Fibroblast of skin of back (primary cell): Measurements from ENCODE around the gene BMPR1A.
A peak's percentile ranks its signal among the peaks of the same experiment; 100 is the strongest.

Experiments
- DNase-seq: peaks from one replicate; pipeline ENCODE4 v3.0.0-alpha.2; 2013

Gene BMPR1A

DNA sequence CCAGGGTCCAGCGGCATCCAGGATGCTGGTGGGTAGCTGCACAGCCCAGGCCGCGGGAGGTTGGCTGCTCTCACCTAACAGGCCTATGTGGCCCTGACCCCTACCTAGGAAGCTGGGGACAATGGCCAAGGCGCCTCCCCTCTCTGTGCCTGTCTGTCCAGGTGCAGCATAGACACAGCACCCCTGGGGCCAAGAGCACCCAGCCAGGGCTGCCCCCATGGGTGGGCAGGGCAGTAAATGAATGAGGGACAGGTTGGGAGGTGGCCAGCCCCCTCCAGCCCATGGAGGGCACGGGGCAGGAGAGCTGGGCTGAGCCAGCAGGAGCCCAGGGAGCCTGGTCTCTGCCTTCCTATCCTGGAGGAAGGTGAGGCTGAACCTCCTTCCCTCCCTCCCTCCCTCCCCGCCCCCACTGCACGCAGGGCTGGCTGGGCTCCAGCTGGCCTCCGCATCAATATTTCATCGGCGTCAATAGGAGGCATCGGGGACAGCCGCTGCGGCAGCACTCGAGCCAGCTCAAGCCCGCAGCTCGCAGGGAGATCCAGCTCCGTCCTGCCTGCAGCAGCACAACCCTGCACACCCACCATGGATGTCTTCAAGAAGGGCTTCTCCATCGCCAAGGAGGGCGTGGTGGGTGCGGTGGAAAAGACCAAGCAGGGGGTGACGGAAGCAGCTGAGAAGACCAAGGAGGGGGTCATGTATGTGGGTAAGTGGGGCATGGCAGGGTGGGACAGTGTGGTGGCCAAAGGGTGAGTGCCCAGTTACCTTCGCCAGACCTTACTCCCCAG, 201.9 kb downstream of the BMPR1A start, which contains the start of gene SNCG:
TSS of gene SNCG (plus strand) at position 484 of the 785 bp plus-strand sequence. CDS start at position 583, 99 bp downstream.
- DNase-seq = no peak

DNA sequence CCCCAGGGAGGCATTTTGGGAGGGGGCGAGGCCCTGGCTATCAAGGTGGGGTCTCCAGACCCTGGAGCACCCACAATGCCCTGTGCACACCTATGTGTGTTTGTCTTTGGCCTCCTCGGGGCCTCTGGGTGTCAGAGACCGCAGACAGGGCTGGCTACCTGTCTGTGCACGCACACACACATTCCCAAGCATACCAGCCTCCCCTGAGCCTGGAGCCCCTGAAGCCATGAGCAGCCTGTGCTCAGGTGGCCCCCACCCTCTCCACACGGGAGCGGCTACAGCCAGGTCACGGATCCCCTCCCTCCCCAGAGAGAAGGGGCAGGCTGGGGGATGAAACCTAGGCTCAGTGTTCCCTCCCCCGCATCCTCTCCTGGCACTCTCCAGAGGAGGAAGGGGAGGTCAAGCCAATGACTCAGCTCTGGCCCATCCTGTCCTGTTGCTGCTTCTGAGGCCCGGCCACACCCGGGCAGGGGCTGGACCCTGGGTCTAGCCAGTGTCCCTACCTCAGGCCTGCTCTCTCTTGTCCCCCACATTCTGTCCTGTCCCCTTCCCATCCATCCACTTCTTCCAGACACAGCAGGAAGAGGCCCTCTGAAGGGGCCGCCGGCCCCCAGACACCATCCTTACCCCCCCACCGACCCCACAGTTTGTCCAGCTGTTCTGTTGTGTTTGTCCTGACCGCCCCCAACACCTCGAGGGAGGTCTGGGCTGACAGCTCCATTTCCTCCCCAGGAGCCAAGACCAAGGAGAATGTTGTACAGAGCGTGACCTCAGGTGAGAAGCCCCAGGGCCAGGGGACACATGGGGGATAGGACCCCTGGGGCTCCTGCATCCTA, 202.7 kb downstream of the BMPR1A start:
- DNase-seq = peak; percentile 52

DNA sequence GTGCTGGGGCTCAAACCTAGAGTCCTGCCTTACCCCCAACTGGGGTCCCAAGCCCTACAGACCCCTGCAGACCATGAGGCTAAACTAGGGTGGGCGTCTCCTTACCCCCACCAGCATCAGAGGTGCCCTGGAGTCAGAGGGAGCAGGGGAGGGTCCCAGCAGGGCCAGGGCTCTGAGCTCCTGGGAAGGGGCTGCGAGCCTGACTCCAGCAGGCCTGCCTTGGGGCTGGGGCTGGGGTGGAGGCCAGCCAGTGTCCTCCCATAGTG, 203.3 kb downstream of the BMPR1A start:
- no peak for DNase-seq

DNA sequence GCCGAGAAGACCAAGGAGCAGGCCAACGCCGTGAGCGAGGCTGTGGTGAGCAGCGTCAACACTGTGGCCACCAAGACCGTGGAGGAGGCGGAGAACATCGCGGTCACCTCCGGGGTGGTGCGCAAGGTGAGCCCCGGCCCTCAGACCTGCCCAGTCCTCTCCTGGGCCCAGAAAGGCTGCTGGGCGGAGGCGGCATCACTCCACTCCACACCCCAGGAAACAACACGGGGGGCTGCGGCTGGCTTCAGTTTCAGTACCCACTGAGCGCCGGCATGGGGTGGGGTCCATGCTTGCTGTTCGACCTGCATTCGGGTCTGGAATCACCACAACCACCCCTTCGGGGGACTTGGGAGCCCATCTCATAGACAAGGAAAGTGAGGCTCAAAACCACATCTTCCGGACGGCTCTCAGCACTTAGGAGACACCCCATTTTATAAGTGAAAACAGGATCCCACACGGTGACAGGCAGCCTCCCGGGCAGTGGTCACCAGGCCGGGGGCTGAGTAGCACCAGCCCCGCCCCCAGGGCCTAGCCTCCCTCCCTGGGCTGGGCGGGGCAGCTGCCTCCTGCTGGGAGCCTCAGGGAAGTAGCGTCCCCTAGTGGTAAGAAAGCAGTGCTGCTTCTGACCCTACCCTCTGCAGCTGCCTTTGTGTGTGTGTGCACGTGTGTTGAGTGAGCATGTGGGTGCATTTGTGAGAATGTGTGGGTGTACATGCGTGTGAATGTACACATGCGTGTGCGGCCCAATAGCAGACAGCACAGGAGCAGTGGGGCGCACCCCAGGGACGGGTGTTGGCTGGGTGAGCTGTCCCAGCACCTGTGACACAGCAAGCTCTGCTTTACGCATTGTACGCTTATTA, 203.8 kb downstream of the BMPR1A start:
- DNase-seq = peak; percentile 64

DNA sequence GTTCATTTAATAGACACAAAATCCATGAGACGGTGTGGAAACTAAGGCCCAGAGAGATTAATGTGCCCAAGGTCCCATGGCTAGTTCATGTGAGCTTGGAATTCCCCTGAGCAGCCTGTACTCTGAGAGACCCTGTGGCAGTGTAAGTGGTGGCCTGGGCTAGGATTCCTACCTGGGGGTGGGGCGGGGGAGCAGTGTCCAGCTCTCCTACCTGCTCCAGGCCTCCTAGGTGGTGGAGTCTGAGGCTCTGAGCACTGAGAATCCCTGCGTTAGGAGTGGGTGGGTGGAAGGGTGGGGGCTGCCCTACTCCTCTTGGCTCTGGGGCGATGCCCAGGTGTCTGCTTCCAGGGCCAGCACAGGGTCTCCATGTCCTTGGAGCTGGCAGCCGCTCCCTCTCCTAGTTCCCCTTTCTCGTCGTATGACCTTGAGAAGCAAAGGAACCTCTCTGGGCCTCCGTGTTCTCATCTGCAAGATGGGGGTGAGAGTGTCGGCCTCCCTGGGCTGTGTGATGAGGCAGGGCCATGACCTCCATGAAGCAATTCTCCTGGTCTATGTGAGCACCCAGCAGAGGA, 204.5 kb downstream of the BMPR1A start:
- no peak for DNase-seq

DNA sequence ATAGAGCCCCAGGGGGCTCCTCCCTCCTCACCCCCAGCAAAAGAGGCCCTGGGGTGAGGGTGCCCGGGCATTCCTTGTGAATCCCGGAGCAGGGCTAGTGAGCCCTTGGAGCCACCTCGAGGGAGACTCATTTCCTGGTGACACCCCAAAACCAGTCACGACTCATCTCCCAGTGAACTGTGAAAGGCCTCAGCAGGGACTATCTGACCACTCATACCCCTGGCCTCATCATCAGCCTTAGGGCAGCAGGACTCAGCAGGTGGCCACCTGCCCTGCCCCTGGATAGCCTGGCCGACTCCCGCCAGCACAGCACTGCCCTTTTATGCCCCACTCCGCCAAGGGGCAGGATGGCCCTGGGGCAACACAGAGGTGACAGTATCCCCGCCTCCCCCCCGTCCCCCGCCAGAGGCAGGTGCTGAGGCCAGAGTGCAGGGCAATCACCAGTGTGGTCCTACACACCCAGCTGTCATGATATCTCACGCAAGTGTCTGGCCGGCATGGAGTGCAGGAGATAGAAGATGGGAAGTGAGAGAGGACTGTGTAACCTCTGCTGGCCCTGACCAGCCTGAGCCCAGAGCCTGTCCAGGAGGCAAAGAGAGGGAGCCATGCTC, 205.2 kb downstream of the BMPR1A start:
- no peak for DNase-seq

DNA sequence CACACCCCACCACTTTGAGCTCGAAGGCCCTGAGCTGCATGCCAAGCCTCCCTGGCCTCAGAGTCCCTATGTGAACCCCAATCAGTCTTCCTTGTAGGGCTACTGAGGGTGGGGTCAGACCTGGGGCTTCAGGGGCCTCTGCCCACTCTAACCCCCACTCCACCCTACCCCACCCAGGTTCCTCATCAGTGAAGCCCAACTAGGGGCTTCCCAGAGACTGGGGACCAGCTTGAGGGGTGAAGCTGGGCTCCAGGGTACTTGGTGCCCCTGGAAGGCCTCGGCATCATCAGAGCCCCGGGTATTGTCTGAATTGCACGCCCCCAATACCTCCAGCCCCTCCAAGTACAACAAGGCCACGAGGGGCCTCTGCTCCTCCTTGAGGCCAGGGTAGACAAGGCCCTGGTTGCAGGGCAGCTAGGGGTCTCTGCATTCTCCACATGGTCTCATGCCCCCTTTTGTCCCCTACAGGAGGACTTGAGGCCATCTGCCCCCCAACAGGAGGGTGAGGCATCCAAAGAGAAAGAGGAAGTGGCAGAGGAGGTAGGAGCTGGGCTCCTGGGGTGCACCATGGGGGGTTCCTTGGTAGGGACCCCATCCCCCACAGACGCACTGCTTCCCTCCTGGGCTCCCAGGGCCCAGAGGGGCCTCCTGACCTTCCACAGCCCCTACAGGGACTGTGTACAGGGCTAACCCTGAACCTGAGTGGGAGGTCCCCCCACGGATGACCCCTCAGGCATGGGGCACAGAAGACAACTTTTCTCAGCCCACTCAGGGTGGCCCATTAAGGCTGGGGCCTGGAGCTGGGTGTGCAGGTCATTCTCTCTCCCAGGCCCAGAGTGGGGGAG, 205.9 kb downstream of the BMPR1A start:
- DNase-seq = no peak

DNA sequence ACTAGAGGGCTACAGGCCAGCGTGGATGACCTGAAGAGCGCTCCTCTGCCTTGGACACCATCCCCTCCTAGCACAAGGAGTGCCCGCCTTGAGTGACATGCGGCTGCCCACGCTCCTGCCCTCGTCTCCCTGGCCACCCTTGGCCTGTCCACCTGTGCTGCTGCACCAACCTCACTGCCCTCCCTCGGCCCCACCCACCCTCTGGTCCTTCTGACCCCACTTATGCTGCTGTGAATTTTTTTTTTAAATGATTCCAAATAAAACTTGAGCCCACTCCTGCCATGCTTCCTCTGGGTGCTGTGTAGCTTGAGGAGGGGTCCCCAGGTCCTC, 206.5 kb downstream of the BMPR1A start:
- no peak for DNase-seq

DNA sequence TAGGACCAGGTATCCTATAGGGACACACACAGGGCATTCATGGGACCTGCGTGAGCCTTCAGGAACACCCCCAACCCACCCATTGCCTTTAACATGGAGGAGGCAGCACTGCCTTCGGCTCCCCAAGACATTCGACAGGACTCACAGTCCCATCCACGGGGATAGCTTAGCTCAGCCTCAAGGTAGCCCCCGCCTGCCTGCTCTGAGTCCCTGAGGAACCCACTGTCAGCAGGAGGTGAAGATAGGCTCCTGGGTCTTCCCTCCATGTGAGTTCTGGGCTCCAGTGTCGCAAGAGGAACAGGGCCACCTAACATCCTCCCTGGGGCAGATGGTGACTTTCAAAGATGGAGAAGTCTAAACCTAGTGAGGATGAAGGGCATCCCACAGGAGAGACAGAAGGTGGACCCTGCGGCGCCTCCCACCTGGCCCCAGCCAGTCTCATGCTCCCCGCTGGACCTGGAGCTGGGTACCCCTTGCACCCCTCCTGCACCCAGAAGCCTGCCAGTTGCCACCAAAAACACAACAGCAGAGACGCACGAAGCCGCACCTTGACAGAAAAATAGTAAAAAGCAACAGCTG, 207.0 kb downstream of the BMPR1A start:
- no peak for DNase-seq

DNA sequence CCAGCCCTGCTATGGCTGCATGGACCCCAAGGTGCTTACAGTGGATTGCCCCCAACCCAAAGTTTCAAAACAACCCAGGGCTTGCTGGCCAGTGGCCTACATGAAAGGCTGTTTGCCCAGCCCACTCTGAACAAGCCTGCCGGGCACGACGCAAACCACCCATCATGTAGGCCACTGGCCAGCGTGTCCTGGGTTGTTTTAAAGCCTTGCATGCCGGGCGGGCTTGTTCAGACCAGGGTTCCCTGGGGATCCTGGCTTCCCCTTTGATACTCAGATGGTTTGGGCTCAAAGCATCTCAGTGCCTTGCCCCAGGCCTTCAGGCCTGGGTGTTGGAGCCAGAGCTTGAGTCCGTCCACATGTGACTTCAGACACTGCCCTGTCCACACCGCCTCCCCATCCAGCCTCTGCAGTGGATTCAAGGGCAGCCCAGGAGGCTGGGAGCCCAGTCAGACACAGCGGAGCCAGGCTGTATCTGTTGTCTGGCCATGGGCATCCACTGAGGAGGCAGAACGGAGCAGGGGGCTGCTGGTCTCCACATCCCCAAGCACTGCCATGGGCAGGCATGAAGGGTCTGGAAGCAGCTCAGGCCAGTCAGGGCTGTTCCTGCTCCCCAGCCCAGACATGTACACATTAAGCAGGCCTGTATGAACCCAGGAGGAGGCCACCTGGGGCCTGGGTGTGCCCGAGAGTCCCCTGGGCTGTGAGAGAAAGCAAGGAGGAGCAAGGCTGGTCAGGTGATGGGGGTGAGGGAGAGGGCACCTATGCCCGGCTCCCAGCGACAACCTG, 207.8 kb downstream of the BMPR1A start:
- DNase-seq = no peak

DNA sequence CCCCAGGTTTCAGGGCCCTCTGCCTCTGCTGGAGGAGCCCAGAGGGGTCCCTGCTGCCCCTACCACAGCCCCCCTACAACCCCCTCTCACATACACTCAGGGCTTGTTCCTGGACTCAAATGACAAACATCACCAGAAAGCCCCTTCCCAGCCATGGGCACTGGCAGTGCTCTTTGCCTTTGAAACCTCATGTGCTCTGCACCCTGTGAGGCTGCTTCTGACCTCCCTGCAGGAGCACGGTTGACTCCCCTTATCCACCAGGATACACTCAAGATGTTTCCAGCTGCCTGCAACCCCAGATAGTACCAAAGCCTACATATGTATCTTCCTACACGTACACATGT, 208.4 kb downstream of the BMPR1A start:
- no peak for DNase-seq

DNA sequence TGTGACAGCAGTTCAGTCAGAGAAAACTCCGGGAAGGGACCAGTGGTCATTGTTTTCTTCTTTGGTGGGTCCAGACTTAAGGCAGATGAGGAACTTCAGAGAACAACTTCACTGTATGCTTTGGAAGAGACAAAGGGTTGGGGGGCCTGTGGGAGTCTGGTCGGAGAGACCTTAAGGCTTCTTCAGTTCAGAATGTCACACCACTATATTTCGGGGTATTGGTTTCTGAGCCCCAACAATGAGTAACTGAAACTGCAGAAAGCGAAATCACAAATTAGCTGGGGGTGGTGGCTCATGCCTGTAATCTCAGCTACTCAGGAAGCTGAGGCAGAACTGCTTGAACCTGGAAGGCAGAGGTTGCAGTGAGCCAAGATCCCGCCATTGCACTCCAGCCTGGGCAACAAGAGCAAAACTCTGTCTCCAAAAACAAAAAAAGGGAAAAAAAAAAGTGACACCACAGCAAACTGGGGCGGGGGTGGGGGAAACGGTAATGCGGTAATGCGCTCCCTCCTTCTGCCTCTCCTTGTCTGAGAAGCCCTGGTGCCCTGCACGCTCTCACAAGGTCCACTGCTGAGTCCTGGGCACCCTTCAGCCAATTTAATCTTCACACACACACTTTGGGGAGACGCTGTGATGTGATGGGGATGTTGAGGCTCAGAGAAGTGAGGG, 209.7 kb downstream of the BMPR1A start:
- no peak for DNase-seq

DNA sequence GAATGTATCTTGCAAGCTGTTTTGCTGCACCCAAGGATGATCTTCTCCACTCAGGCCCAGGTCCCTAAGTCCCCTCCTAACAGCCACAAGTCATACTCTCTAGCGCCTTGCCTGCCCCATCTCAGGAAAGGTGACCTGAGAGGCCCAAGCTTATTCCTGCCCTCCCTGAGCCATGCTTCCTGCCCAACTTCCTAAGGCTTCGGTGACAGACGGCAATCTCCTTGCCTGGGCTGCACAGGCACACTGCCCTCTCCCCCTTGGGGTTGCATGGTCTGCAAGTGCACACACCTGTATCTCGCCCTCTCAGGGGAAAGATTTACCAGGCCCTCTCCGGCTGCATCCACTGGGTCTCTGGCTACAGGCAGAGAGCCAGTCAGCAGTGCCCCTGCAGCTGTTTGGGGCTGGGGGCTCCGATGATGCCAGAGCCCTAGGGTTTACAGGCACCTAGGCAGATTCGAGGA, 211.1 kb downstream of the BMPR1A start:
- no peak for DNase-seq

DNA sequence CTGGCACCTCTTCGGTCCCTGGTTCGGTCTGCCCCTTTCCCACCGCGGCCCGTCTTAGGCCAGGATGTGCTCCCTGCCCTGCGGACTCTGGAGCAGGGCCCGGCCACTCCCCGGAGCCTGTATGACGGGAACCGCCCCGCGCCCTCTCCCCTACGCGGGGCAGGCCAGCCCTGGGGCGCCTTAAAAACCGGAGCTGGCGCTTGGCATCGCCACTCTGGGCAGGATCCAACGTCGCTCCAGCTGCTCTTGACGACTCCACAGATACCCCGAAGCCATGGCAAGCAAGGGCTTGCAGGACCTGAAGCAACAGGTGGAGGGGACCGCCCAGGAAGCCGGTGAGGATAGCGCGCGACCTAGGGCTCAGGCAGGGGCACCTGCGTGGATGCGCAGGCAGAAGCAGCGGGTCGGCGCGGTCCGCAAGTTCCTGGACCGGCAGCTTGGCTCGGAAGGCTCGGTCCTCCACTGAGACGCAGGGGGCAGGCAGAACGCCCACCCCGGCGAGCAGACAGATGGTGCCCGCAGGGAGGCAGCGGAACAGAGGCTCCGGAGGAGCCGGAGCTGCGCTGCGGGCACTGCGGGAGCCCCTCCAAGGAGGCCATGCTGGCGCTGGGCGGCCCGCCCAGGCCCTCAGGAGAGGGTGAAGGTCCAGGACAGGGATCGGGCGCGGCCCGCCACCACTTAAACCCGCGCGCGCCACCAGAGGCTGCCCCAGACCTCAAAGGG, 212.0 kb downstream of the BMPR1A start, which contains the start of gene ADIRF:
TSS of gene ADIRF (plus strand) at position 212 of the 723 bp plus-strand sequence. CDS start at position 275, 63 bp downstream.
- DNase-seq = no peak

DNA sequence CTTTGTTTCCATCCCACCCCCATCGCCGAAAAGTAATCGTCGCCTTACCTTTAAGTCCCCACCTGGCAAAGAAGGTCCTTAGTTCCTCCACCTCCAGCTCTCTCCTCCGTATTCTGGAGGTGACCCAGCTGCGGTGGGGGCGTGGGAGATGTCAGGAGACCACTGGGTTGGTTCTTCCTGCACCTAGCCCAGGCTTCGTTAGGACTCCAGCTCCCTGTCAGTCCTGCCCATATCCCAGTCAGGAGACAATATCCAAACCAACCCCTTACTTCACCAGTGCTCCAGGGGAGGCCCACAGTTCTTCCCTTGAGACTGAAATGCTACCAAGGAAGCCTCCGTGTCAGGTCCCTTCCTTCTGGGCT, 212.6 kb downstream of the BMPR1A start:
- no peak for DNase-seq

DNA sequence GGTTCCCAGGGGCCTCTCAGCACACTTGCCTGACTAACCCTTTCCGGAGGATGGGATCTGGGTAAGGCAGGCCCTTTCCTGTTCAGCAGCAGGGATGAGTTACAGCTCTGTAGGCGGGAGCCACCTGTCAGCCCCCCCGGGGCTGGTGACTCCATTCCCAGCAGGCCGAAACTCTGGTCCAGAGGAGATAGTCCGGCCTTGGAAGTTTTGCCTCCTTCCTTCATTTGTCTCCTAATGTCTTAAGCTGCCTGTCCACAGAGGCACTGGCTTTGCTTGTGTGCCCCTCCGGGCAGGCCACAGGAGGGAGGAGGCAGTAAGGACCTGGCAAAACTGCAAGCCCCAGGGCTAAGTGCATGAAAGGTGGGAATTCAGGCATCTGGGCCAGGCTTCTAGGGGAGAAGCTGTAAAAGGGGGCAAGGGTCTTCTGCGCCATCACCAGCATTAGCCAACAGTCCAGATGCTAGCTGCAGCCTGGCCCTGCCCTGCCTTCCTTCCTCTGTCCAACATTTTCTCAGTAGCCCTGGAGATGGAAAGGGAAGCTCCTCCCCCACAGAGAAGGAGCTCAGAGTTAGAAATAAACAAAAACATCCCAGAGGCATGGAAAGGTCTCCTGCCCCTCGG, 213.1 kb downstream of the BMPR1A start:
- DNase-seq = peak; percentile 27

DNA sequence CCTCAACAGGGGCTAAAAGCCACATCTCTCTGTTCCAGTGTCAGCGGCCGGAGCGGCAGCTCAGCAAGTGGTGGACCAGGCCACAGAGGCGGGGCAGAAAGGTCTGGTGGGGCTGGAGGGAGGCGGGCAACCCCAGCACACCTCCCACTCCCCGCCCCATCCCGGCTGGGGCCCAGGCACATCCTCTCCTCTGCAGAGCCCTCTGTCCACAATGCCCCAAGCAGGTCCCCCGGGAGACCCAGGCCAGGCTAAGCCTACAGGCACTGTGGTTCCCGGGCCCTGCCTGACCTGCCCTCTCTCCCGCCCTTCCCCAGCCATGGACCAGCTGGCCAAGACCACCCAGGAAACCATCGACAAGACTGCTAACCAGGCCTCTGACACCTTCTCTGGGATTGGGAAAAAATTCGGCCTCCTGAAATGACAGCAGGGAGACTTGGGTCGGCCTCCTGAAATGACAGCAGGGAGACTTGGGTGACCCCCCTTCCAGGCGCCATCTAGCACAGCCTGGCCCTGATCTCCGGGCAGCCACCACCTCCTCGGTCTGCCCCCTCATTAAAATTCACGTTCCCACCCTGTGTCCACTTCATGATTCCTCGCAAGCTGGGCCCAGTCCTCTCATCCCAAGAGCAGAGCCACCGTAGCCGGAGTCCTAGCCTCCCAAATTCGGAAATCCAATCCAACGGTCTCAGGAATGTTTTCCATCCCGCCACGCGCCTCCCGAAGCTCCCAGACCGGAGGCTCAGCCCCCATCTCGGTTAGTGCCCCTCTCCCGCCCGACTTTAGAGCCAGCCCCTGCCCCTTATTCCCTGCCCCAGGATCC, 214.0 kb downstream of the BMPR1A start:
- peak; percentile 57 for DNase-seq

DNA sequence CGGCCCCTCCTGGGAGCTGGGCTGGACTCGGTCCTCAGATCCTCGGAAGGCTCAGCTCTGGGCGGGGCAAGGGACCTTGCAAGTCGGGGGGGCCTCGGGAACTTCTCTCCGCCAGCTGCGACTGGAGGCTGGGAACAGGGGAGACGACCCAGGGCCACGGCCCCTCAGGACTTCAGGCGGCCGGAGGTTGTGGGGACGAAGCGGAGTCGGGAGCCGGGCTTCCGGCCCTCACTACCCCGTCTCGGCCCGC, 214.5 kb downstream of the BMPR1A start:
- DNase-seq = no peak
